ENCODE results near the gene CNTNAP2. TPM values are rescaled to one million over a fixed set of nuclear protein-coding genes. Genes with fewer than 3 reads are reported as not detected.

CNTNAP2 gene
- total and polyA plus RNA-seq, 9 of the 15 experiments (the other 6 are each of a cell fraction or from before 2014, with no cell fraction given): 0.04 to 0.62 (median 0.09) TPM; not detected in 4

GRCh38 chr7:148402159-148402558, 2285.6 kb downstream of the CNTNAP2 start (continued):
- TF ChIP-seq ELK3 (CRISPR knock-in tag; IDR thresholded peaks at IDR 0.05) (no peak), RFX7 (CRISPR knock-in tag; IDR thresholded peaks at IDR 0.05) (no peak), CSDE1 (IDR thresholded peaks at IDR 0.05) (no peak), GATAD2B (IDR thresholded peaks at IDR 0.05; ENCODE audit: borderline replicate concordance) (no peak), ZNF316 (IDR thresholded peaks at IDR 0.05) (0 out of 2 replicates have a peak, but pooled peaks have one; percentile 12), MEF2D (tag; conservative IDR thresholded peaks at IDR 0.05; ENCODE audit: low read depth) (no peak), CHCHD3 (CRISPR knock-in tag; IDR thresholded peaks at IDR 0.05) (no peak)

- Histone ChIP-seq H2AFZ (ENCODE audit: low read depth, low read length) (no peak overlapping the region), H3K9ac (ENCODE audit: insufficient read depth in 1 of 2, low read depth in 2 of 2, low read length in 2 of 2) (no peak overlapping the region), H4K20me1 (replicated peaks; ENCODE audit: control insufficient read depth, insufficient read depth, low read length) (0 out of 2 replicates have a peak, but pooled peaks cover 5% of the 10 kb centered on the region), H3K27me3 (ENCODE audit: control insufficient read depth in 2 of 2, insufficient read depth in 2 of 2, low read length in 2 of 2) (peaks cover 27 to 37% of the 10 kb centered on the region in 2 experiments), H3K9me3 (replicated peaks; ENCODE audit: control insufficient read depth, insufficient read depth, low read depth, low read length) (no peaks in the 10 kb centered on the region), H3K27ac (ENCODE audit: extremely low read depth, low read depth, low read length) (no peak overlapping the region), H3K4me2 (ENCODE audit: insufficient read depth, low read length) (no peak overlapping the region), H3K36me3 (ENCODE audit: control insufficient read depth, insufficient read depth, low read length) (no peaks in the 10 kb centered on the region), H3K4me3 (no peak overlapping the region), H3K79me2 (ENCODE audit: control insufficient read depth, insufficient read depth, low read length) (no peaks in the 10 kb centered on the region), H3K4me1 (replicated peaks in 1 of 2; ENCODE audit: control insufficient read depth in 2 of 2, insufficient read depth in 2 of 2, low read length in 2 of 2) (no peaks in the 10 kb centered on the region), H3K9me1 (ENCODE audit: control insufficient read depth, insufficient read depth, low read length) (no peaks in the 10 kb centered on the region)
- 2% methylated on average over 6 of the region's 6 CpGs for WGBS (ENCODE audit: insufficient coverage, low coverage, missing lambda C conversion rate)
- no peak for DNase-seq (ENCODE audit: extremely low read depth in 1 of 4, low spot score in 3 of 4)
- no peak for FAIRE-seq
- ATAC-seq: no peak
- ChIA-PET POLR2A (interaction anchor here (0.7 kb wide), 1 partner anchor 147 kb away, joined by 3 read pairs; no protein-coding TSS in a partner anchor), CTCF (ENCODE audit: low intra/inter-chr PET ratio) (no interaction called here)
- no TSS peak for BruUV-seq (replicated peaks)
- TF ChIP-seq TSC22D4 (tag; IDR thresholded peaks at IDR 0.05) (no peak), PTTG1 (tag; IDR thresholded peaks at IDR 0.05; ENCODE audit: low read depth) (no peak), SREBF1 (IDR thresholded peaks at IDR 0.05; ENCODE audit: borderline replicate concordance, low read depth, low read length) (no peak), KLF13 (tag; IDR thresholded peaks at IDR 0.05; ENCODE audit: borderline replicate concordance, low read depth) (no peak), CBFA2T2 (conservative IDR thresholded peaks at IDR 0.05) (no peak), ZSCAN32 (CRISPR knock-in tag; IDR thresholded peaks at IDR 0.05) (no peak), STAT5A (IDR thresholded peaks at IDR 0.05; ENCODE audit: borderline replicate concordance, low read length) (no peak), MEF2D (tag; conservative IDR thresholded peaks at IDR 0.05; ENCODE audit: low read depth) (no peak)
- in situ Hi-C loops (cut with MboI): no loop called here
- intact Hi-C loops (cut with micrococcal nuclease): no loop called here
Measured at GRCh38 chr7:148403466-148403993, 2286.9 kb downstream of the CNTNAP2 start.
